NCI-H1105 (cell line): ENCODE measurements around the gene DTWD2.
"Not testable (repeated sequence)": the region's sequence is repeated elsewhere in the genome, so short reads cannot be mapped to it uniquely, and the experiment has no call there.

Experiments
- DNase-seq: peaks from one replicate; lab custom pipeline; 2025; lab: John Stamatoyannopoulos, UW

The DTWD2 gene

GRCh38 chr5:118987988-118988865 lies at the start of gene DTWD2:
Gene DTWD2, minus strand, starts transcription at chr5:118988547. Its CDS starts 36 bp downstream, at chr5:118988511.
- peak; percentile 90 for DNase-seq

GRCh38 chr5:119037496-119038215 lies 49.3 kb upstream of the DTWD2 start:
- DNase-seq: no peak

GRCh38 chr5:119036101-119036762 lies 47.9 kb upstream of the DTWD2 start:
- DNase-seq: no peak

- no peak for DNase-seq
Observed at GRCh38 chr5:119033135-119033534, 44.8 kb upstream of the DTWD2 start.

GRCh38 chr5:119032656-119033055 lies 44.3 kb upstream of the DTWD2 start:
- no peak for DNase-seq

- DNase-seq: no peak
Observed at GRCh38 chr5:119031905-119032304, 43.6 kb upstream of the DTWD2 start.

- DNase-seq: no peak
Observed at GRCh38 chr5:119031011-119031886, 42.9 kb upstream of the DTWD2 start.

- DNase-seq: no peak
Observed at GRCh38 chr5:119028575-119028974, 40.2 kb upstream of the DTWD2 start.

GRCh38 chr5:119022773-119023172 lies 34.4 kb upstream of the DTWD2 start:
- DNase-seq: no peak

- no peak for DNase-seq
Observed at GRCh38 chr5:119022017-119022745, 33.8 kb upstream of the DTWD2 start.

- DNase-seq: no peak
Observed at GRCh38 chr5:119021149-119021732, 32.9 kb upstream of the DTWD2 start.

- DNase-seq: no peak
Observed at GRCh38 chr5:119019949-119020348, 31.6 kb upstream of the DTWD2 start.

- DNase-seq: no peak
Observed at GRCh38 chr5:119019501-119019900, 31.2 kb upstream of the DTWD2 start.

GRCh38 chr5:119017994-119018393 lies 29.6 kb upstream of the DTWD2 start:
- DNase-seq: no peak

GRCh38 chr5:119016125-119016774 lies 27.9 kb upstream of the DTWD2 start:
- DNase-seq: no peak

- DNase-seq: no peak
Observed at GRCh38 chr5:119011186-119011585, 22.8 kb upstream of the DTWD2 start.

- DNase-seq: no peak
Observed at GRCh38 chr5:119010206-119010605, 21.9 kb upstream of the DTWD2 start.

- DNase-seq: no peak
Observed at GRCh38 chr5:119009131-119009530, 20.8 kb upstream of the DTWD2 start.

GRCh38 chr5:118999696-119000095 lies 11.3 kb upstream of the DTWD2 start:
- no peak for DNase-seq

- DNase-seq: not testable (repeated sequence)
Observed at GRCh38 chr5:118998861-118999260, 10.5 kb upstream of the DTWD2 start.
